GM19452 (cell line): ENCODE measurements around the gene MKI67.

Experiments used
- ATAC-seq: cut with Tn5 transposase; IDR thresholded peaks from one replicate; pipeline ENCODE4 v1.9.1; 2021; ENCODE audit not compliant: unreplicated experiment

The MKI67 gene

DNA sequence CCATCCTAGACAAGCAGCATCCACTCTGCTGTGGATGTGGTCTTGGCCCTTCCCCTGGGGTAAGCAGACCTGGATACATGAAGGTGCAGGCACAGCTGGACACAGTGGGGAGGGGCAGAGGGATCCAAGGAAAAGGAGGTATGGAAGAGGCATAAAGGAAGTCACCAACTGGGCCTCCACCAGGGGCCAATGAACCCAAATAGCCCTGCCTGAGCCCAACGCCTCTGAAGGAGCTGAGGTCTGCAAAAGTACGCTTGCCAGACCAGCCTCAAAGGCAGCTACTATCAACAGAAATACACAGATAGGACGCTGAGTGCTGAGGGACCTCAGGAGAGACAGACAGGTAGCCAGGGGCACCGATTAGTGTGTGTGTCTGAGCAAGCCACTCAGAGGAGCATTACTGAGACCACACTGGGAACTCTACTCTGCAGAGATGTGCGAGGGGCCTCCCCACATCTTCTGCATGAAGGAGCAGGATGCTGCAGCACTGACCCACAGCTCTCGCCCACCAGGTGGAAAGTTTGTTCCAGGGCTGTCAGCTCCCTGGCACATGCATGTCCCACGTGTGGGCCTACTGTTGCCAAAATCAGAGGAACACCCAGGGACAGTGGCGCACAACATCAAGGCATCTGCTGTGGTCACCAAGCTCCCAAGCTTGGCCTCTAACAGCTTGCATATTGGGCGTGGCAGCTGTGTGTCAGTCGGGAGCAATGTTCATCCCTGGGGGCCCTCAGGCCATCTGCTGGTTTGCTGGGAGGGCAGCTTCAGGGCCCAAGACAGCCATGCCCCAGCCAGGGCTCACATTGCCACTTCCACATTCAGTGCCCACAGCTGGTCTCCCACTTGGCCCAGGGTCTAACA, 40.0 kb downstream of the MKI67 start:
- no peak for ATAC-seq

- ATAC-seq = no peak
These were observed 41.2 kb downstream of the MKI67 start for GRCh38 chr10:128084991-128085390.

DNA sequence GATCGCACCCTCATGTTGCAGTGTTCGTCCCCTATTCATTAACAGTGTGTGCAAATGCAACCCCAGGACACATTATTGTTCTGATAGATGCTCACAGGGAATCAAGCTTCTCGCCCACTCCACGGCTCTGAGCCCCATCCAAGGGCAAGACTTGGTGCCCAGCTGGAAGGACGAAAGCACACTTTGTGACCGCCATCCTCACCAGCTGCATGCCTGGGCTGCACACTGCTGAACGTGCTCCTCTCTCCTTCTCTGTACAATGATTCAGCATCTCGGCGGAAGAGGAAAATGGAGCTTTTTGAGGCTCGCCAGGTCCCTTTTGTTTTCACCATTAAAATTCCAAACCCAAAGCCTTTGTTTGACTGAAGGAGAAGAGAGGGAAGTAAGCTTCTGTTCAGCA, 41.9 kb downstream of the MKI67 start:
- no peak for ATAC-seq

DNA sequence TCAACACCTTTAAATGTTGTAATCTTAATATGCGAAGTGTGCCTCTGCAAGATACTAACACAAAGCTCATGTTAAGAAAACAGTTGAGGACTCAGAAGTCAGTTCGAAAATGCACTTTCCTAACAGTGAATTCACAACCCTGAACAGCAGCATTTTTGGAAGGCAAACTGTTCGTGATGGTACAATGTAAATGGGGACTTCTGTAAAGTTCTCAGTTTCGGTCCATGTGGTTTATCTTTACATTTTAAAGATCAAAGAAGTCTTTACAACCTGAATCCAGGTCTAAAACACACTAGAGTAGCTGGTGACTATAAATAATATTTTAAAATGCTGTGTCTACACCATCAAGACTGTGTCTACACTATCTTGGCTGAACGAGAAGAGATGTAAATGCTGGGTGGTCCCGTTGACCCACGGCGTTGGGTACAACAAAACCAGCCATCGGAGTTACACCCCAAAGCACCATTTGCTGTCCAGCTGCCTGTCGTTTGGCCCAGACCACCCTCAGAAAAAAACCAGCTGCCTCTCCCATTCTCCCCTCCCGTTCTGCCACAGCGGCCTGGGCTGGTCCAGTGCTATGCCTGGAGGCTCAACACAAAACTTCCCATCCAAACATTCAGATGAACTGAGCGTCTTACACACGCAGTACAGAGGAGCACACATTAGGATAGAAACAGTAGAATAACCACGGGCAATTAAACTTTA, 42.9 kb downstream of the MKI67 start:
- ATAC-seq = no peak

GRCh38 chr10:128081720-128082119, 44.5 kb downstream of the MKI67 start:
- no peak for ATAC-seq

GRCh38 chr10:128081222-128081621, 45.0 kb downstream of the MKI67 start:
- no peak for ATAC-seq

DNA sequence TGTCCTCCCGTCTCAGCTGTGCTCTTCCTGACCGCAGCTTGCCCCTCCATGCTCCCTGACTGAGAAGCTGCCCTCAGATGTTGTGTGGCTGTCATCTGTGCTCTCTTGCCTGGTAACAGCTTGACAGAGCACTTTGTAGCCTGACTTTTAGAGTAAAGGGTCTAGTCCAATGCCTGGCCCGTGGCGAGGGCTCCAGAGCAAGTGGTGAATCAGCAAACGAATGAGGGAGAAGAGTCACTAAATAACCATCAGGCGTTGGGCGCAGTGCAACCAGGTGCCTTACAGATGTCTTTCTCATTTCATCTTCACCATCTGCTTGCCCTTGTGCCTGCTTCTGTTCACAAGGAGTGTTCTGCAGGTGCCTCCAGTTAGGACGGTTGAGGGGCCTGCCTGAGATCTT, 45.6 kb downstream of the MKI67 start:
- no peak for ATAC-seq

DNA sequence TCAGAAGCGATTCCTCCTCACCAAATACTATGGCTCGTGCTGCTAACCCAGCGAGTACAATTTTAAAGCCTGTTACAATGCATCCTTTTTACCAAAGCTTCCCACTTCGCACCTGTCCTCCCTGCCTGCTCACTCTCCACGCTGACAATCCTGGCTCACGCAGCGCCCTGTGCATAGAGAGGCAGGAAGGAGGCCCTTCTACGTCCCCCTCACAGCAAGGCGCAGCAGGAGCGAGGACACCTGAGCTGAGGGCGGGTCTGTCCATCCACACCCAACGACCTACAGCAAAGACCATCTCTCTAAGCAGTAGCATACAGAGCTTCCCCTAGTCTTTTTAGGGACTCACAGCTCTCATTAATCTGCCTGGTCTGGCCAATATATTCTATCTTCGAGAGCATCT, 46.0 kb downstream of the MKI67 start:
- no peak for ATAC-seq

DNA sequence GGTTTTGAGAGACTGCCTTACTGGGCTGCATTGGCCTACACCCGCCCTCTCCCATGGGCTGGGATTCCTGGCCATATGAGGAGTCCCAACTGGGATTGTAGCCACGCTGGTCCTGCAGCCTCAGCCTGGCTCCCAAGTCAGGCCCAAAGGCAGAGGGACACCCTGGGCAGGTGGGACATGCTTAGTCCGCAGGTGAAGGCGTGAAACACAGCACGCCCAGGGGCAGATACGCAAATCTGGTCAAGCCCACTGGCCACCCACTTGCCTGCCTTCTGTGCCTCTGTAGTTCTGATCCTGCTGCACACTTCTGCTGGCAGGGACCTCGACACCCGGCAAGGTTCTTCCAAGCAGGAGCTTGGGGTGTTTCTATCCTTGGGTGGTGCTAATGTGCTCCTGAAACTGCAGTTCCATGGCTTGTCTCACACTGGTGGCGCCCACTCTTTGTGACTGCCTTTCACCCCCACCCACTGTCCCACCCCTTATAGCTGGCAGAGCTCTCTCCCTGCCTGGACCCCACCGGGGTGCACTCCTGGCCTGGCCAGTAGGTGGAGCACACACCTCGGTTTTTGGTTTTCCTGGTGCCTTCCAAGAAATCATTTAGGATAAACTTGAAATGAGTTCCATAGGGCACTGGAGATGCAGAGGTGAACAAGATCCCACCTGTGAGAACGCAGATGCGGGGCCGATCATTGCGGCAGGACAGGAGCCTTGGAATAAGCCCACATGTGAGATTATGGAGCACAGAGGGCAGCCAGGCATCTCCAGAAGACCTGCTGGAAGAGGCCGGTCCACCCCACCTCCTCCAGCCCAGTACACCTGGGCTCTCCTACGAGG, 47.9 kb downstream of the MKI67 start:
- ATAC-seq = no peak

DNA sequence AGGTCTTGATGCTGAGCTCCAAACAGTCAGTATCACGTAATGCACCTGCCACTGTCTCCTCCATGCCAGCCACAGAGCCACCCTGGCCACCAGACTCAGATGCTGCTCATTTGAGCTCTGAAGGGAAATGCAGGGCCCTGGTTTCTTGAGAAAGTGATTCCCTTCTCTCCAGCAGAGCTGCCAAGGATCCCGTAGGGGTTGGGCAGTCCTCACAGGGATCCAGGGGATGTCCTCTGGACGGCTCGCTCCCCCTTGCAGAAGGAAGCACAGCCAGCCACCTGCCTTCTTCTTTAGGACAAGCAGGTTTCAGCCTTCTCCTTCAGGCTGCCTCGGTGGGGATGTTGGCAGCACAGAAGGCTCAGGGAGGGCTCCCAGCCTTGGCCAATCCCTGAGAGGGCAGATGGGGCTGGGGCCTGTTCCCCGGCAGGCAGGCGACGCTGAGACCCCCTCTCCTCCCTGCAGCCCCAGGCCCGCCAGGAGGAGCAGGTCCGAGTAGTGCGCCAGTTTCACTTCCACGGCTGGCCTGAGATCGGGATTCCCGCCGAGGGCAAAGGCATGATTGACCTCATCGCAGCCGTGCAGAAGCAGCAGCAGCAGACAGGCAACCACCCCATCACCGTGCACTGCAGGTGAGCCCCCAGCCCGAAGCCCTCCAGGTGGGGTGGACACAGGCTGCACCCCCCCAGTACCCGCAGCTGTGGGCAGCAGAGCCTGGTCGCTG, 48.9 kb downstream of the MKI67 start:
- ATAC-seq = no peak

DNA sequence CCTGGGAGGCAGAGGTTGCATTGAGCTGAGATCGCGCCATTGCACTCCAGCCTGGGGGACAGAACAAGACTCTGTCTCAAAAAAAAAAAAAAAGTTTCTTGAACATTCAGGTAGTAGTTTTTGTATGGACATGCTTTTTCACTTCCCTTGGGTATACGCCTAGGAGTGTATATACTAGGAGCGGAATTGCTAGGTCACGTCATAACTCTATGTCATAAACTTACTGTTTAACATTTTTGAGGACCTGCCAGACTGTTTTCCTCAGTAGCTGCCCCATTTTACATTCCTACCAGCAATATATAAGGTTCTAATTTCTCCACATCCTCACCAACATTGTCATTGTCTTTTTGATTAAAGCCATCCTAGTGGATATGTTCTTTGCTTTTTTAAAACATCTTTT, 51.6 kb downstream of the MKI67 start:
- no peak for ATAC-seq

- no peak for ATAC-seq
These were observed 52.3 kb downstream of the MKI67 start for GRCh38 chr10:128073890-128074289.

GRCh38 chr10:128072941-128073645, 53.1 kb downstream of the MKI67 start:
- ATAC-seq = no peak

DNA sequence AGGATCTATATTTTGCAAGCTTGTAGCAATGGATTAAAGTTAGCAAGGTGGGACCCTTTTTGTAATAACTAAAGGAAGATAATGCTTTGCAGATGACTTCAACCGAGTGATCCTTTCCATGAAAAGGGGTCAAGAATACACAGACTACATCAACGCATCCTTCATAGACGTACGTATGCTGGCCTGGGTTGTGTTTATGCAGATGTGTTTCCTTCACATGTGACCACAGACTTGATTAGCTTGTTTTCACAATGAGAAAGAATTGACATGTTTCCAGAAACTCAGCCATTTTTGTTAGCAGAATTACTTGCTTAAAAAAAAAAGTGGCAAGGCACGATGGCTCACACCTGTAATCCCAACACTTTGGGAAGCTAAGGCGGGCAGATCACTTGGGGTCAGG, 54.2 kb downstream of the MKI67 start:
- ATAC-seq = no peak

DNA sequence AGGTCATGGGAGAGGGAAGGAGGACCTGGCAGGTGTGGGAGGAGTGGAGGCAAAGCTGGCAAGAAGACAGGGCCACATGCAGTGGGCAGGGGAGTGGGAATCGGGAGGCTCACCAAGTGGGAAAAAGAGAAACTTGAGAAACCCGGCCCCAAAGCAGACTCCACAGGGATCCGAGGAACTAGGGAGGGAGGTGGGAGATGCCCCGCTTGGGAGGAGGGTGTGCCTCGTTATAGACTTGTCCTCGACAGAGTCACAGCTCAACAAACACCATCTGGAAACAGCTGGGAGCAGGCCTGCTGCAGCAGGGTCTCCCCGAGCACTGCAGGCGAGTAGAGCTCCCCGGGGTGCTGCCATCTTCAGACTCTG, 54.8 kb downstream of the MKI67 start:
- no peak for ATAC-seq

GRCh38 chr10:128070721-128071416, 55.4 kb downstream of the MKI67 start:
- no peak for ATAC-seq

- ATAC-seq = no peak
These were observed 56.1 kb downstream of the MKI67 start for GRCh38 chr10:128070161-128070560.

DNA sequence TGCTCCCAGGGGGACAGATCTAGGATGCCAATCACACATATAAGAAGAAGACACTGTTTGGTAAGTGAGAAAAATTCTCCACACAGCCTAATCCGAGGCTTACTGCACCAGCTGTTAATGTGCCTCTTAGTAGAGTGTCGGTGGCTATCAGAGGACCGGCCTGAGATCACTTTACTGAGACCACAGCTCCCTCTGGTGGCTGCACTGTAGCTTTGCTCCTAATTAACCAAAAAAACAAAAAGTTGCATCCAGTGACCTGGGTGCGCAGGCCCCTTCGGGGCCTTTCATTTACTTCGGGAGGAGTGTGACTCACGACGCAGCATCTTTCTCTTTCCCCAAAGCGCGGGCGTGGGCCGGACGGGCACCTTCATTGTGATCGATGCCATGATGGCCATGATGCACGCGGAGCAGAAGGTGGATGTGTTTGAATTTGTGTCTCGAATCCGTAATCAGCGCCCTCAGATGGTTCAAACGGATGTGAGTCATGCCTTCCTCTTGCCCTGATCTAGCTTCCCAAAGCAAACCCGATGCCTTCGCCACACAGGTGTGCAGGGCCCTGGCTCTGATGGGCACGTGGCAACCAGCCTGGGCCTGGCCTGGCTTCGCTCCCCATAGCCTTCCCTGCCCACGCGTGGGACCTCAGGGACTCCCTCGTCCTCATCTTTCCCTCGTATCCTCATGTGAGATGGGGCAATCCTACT, 56.7 kb downstream of the MKI67 start:
- ATAC-seq = peak; percentile 32
